Stimulated activated naive CD8-positive, alpha-beta T cell treated with anti-CD3 and anti-CD28 coated beads, Interleukin-15, Interleukin-2, amounts not matched to agents 100 ng/mL and 50 ng/mL, for 24 hours (primary cell): ENCODE results near the gene FBXW7.
A peak's percentile ranks its signal among the peaks of the same experiment; 100 is the strongest.

Source experiments
- H3K27ac Mint-ChIP-seq: one replicate; pipeline ENCODE4 v1.8.0; 2021; ENCODE audit warnings: mild to moderate bottlenecking, mixed read lengths
- H3K27me3 Mint-ChIP-seq: one replicate; pipeline ENCODE4 v1.8.0; 2021; ENCODE audit warnings: mixed read lengths
- H3K36me3 Mint-ChIP-seq: one replicate; pipeline ENCODE4 v1.8.0; 2021; ENCODE audit warnings: low read depth, mixed read lengths
- H3K4me1 Mint-ChIP-seq: one replicate; pipeline ENCODE4 v1.8.0; 2021; ENCODE audit warnings: low read depth, mixed read lengths
- H3K4me3 Mint-ChIP-seq: one replicate; pipeline ENCODE4 v1.8.0; 2021; ENCODE audit warnings: mild to moderate bottlenecking, mixed read lengths
- H3K9me3 Mint-ChIP-seq: one replicate; pipeline ENCODE4 v1.8.0; 2021; ENCODE audit warnings: mixed read lengths

FBXW7 gene

DNA sequence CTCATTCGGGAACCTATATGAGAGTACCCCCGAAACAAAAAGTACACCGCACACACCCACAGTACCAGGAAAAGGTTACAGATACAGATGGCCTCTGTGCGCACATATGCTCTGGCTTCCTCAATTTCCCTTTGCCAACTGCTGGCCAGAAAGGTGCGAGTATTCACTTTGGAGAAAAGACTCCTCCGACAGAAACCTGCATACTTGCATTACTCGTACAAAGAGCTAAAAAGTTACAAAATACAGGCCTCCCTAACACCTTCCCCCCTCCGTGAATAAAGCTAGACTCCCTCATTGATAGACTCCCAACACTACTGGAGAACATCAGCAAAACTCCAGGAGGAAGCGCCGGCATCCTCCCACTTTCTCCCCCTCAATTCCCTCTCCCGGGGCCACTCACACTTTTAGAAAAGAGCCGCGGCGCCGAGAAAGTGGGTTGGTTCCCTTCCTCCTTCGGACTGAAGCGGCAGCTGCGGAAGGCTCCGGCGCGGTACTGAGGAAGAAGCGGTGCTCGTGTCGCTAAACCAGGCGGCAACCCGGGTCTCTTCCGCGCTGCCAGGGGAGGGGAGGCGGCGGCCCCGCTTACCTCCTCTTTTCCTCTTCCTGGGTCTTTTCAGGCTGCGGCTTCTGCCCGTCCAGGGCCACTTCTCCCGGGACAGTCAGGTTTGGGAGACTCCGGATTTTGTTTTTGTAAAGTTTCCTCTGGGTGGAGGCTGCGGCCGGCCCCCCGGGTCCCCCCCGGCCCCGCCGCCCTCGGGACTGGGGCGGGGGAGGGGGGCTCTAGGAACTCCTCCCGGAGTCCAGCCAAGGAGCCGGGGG is 1.1 kb downstream of the FBXW7 start:
- Mint-ChIP-seq H3K27ac (peak overlapping the region; percentile 70), H3K27me3 (no peaks in the 10 kb centered on the region), H3K4me3 (peak overlapping the region; percentile 95), H3K36me3 (peaks cover 38% of the 10 kb centered on the region), H3K4me1 (peaks cover 74% of the 10 kb centered on the region), H3K9me3 (no peaks in the 10 kb centered on the region)

DNA sequence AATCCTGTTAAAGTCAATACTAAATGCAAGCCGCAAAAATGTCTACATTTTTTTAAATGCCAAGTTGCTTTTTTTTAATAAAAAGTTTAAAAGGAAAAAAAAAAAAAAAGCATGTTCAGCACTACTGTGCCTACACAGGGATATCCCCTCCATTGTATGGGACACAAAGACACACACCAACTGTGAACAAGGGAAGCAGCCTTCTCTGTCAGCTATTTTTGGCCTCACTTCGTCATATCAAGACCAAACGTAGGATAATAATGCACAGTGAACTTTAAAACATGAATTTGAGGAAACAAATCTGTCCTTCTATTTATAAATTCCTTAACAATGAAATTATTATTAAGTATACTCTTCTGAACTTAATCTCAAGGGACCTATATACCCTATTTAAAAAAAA is 4.4 kb downstream of the FBXW7 start:
- Mint-ChIP-seq H3K27me3 (no peaks in the 10 kb centered on the region), H3K4me1 (peaks cover 61% of the 10 kb centered on the region)

DNA sequence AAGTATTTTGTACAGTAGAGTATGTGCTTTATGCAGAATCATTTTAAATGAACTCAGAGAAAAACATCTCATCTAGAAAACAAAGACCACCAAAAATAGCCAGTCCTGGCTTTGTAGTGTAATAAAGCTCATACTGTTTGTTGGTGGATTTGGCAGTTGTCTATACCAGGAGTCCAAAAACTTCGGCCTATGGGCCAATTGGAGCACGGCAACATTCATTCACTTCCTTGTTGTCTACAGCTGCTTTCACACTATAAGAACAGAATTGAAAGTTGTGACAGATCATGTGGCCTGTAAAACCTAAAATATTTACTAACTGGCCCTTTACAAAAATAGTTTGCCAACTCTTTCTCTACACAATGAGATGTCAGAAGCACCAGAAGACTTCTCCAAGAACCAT is 5.3 kb downstream of the FBXW7 start:
- Mint-ChIP-seq H3K27me3 (no peaks in the 10 kb centered on the region), H3K36me3 (peaks cover 37% of the 10 kb centered on the region), H3K4me1 (peaks cover 68% of the 10 kb centered on the region), H3K27ac (no peak overlapping the region), H3K9me3 (no peaks in the 10 kb centered on the region), H3K4me3 (no peak overlapping the region)

More for the DNA sequence above, 4.4 kb downstream of the FBXW7 start:
- Mint-ChIP-seq H3K9me3 (no peaks in the 10 kb centered on the region), H3K27ac (no peak overlapping the region), H3K4me3 (no peak overlapping the region), H3K36me3 (peaks cover 37% of the 10 kb centered on the region)

DNA sequence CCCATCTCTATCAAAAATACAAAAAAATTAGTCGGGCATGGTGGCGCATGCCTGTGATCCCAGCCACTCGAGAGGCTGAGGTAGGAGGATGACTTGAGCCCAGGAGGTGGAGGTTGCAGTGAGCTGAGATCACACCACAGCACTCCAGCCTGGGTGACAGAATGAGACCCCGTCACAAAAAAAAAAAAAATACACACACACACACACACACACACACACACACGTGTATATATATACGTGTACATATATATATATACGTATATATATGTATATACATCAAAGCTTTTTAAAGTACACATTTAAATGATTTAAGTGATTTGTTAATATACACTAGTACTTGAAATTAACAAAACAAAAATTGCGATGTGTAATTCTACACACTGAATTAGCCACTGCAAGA is 6.0 kb downstream of the FBXW7 start:
- Mint-ChIP-seq H3K4me3 (no peak overlapping the region), H3K27me3 (no peaks in the 10 kb centered on the region), H3K27ac (no peak overlapping the region), H3K9me3 (no peaks in the 10 kb centered on the region), H3K4me1 (peaks cover 73% of the 10 kb centered on the region), H3K36me3 (peaks cover 37% of the 10 kb centered on the region)

DNA sequence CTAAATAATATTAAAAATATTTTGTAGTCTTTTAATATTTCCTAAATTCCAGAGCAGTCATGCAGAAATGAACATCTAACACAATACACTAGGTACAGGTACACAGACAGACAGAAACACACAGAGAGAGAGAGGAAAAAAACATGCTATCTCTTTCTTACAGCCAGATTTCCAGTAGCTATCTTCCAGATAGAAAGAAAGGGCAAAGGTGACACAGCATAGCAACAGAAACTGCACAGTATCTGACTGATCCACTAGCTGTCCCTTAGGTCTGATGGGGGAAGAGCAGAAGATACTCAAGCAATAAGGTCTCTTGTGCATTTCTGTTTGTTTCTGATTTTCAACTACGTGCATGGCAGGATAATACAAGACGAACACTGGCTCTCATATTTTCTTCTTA is 7.8 kb downstream of the FBXW7 start:
- peaks cover 27% of the 10 kb centered on the region for H3K36me3 Mint-ChIP-seq
- H3K27me3 Mint-ChIP-seq: no peaks in the 10 kb centered on the region
- no peak overlapping the region for H3K4me3 Mint-ChIP-seq
- H3K9me3 Mint-ChIP-seq: no peaks in the 10 kb centered on the region
- peaks cover 77% of the 10 kb centered on the region for H3K4me1 Mint-ChIP-seq
- H3K27ac Mint-ChIP-seq: no peak overlapping the region

DNA sequence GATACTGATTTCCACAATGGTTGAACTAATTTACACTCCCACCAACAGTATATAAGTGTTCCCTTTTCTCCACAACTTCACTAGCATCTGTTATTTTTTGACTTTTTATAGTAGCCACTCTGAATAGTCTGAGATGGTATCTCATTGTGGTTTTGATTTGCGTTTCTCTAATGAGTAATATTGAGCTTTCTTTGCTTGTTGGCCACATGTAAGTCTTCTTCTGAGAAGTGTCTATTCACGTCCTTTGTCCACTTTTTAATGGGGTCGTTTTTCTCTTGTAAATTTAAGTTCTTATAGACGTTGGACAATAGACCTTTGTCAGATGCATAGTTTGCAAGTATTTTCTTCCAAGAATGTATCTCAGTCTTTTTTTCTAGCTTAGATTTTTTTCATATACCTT is 10.0 kb downstream of the FBXW7 start:
- Mint-ChIP-seq H3K4me1 (peaks cover 78% of the 10 kb centered on the region), H3K27me3 (no peaks in the 10 kb centered on the region), H3K9me3 (no peaks in the 10 kb centered on the region), H3K4me3 (no peak overlapping the region), H3K36me3 (peaks cover 24% of the 10 kb centered on the region), H3K27ac (no peak overlapping the region)

DNA sequence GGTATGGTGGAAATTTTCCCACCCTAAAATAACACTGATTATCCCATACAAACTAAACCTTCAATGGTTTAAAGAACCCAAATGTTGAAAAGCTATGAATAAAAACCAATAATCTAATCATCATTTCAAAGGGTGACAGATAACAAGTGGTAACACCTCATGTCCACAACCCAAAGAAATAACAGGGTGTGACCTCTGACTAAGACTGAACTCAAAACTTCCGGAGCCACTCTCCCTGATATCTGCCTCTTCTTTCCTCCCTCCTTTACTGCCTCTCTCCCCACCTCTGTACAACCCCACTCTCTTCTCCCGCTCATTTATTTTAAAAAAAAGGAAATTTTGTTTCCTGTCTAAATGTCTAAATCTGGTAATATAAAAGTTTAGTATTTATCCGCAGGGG is 11.5 kb downstream of the FBXW7 start:
- H3K36me3 Mint-ChIP-seq: peaks cover 31% of the 10 kb centered on the region
- no peak overlapping the region for H3K27ac Mint-ChIP-seq
- no peaks in the 10 kb centered on the region for H3K9me3 Mint-ChIP-seq
- no peak overlapping the region for H3K4me3 Mint-ChIP-seq
- peaks cover 77% of the 10 kb centered on the region for H3K4me1 Mint-ChIP-seq
- H3K27me3 Mint-ChIP-seq: no peaks in the 10 kb centered on the region

DNA sequence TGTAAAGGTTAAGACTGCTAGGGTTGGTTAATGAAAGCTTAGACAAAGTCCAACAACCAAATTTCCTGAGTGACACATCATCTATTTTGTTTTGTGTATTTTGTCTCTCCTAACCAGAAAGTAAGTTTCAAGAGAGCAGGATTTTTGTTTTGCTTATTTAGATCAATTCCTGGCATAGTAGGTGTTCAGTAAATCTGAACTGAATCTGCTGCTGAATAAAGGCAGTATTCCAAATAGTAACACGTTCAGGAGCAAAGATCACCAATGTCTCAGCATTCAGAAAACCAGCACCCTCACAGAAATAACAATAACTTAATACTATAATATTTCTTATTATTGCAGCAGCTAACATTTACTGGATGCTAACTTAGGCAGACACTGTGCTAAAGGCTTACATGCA is 12.2 kb downstream of the FBXW7 start:
- H3K27ac Mint-ChIP-seq: no peak overlapping the region
- H3K4me1 Mint-ChIP-seq: peaks cover 77% of the 10 kb centered on the region
- no peaks in the 10 kb centered on the region for H3K9me3 Mint-ChIP-seq
- H3K4me3 Mint-ChIP-seq: no peak overlapping the region
- no peaks in the 10 kb centered on the region for H3K27me3 Mint-ChIP-seq
- H3K36me3 Mint-ChIP-seq: peaks cover 30% of the 10 kb centered on the region

DNA sequence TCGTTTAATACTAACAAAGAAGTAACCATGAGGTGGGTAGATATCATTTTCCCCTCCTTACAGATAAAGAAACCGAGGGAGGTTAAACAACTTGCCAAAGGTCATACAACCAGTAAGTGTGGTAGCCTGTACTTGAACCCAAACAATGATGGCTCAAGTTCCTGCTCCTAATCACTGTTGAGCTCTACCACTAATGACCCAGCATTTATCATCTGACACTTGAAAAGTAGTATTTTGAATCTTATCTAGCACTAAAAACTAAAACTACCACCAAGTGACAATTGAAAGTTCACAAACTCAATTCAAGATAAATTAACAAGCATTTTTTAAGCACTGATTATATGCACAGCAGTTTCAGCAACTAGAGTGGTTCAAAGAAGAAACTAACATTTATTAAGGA is 13.1 kb downstream of the FBXW7 start:
- Mint-ChIP-seq H3K4me1 (peaks cover 68% of the 10 kb centered on the region), H3K27me3 (no peaks in the 10 kb centered on the region), H3K9me3 (no peaks in the 10 kb centered on the region), H3K36me3 (peaks cover 22% of the 10 kb centered on the region), H3K4me3 (no peak overlapping the region), H3K27ac (peak overlapping the region; percentile 11)

DNA sequence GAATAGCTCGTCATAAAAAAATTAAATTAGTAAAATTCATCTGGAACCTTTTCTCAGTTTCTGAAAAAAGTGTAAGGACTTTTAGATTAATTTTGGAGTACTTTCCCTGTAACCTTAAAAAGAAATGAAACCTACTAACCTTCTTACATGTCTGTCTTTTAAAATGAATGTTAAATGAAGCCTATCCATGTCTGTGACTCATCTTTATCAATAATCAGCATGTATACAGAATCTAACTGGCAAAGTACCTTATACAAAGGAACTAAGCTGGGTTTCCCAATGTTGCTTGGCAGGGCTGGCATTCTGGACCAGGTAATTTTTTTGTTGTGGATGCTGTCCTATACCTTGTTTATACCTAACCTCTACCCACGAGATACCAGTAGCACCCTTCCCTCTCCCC is 13.6 kb downstream of the FBXW7 start:
- H3K4me1 Mint-ChIP-seq: peaks cover 63% of the 10 kb centered on the region
- no peak overlapping the region for H3K27ac Mint-ChIP-seq
- no peak overlapping the region for H3K4me3 Mint-ChIP-seq
- H3K27me3 Mint-ChIP-seq: no peaks in the 10 kb centered on the region
- no peaks in the 10 kb centered on the region for H3K9me3 Mint-ChIP-seq
- peaks cover 22% of the 10 kb centered on the region for H3K36me3 Mint-ChIP-seq

DNA sequence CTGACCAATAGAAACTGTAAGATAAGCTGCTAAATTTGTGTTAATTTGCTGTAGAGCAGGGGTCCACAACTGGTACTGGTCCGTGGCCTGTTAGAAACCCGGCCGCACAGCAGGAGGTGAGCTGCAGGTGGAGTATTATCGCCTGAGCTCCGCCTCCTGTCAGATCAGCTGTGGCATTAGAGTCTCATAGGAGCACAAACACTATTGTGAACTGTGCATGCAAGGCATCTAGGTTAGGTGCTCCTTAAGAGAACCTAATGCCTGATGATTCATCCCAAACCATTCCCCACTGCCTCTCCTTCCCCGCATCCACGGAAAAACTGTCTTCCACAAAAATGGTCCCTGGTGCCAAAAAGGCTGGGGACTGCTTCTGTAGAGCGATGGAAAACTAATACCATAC is 19.7 kb downstream of the FBXW7 start:
- Mint-ChIP-seq H3K4me1 (peaks cover 43% of the 10 kb centered on the region), H3K27ac (no peak overlapping the region), H3K9me3 (no peaks in the 10 kb centered on the region), H3K36me3 (peaks cover 39% of the 10 kb centered on the region), H3K4me3 (no peak overlapping the region), H3K27me3 (no peaks in the 10 kb centered on the region)

DNA sequence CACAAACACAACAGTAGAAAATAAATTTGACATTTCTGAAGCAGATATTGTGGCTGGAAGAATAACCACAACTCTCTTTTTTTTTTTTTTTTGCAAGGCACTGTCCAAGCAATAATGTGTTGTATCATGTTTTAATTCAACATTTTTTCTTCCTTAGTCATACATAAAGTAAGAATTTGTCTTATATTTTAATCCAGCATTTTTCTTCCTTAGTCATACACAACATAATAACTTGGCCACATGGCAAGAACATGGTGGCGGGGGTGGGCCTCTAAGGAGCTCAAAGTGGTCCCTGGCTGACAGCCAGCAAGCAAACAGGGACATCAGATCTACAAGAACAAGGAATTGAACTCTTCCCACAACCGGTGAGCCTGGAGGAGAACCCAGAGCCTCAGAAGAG is 20.2 kb downstream of the FBXW7 start:
- Mint-ChIP-seq H3K27me3 (no peaks in the 10 kb centered on the region), H3K36me3 (peaks cover 34% of the 10 kb centered on the region), H3K9me3 (no peaks in the 10 kb centered on the region), H3K27ac (no peak overlapping the region), H3K4me3 (no peak overlapping the region), H3K4me1 (peaks cover 42% of the 10 kb centered on the region)

DNA sequence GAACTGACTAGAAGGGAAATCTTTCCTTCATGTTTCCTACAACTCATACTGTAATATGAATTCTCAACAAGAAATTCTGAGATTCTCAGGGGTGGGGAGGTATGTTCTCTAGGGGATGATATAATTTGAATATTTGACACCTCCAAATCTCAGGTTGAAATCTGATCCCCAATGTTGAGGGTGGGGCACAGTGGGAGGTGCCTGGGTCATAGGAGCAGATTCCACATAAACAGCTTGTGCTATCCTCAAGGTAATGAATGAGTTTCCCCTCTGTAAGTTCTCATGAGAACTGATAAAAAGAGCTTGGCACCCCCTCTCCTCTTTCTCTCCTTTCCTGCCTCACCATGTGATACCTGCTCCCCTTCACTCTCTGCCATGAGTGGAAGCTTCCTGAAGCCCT is 21.5 kb downstream of the FBXW7 start:
- H3K4me3 Mint-ChIP-seq: no peak overlapping the region
- H3K27me3 Mint-ChIP-seq: no peaks in the 10 kb centered on the region
- peaks cover 23% of the 10 kb centered on the region for H3K36me3 Mint-ChIP-seq
- H3K9me3 Mint-ChIP-seq: no peaks in the 10 kb centered on the region
- H3K27ac Mint-ChIP-seq: no peak overlapping the region
- peaks cover 52% of the 10 kb centered on the region for H3K4me1 Mint-ChIP-seq

DNA sequence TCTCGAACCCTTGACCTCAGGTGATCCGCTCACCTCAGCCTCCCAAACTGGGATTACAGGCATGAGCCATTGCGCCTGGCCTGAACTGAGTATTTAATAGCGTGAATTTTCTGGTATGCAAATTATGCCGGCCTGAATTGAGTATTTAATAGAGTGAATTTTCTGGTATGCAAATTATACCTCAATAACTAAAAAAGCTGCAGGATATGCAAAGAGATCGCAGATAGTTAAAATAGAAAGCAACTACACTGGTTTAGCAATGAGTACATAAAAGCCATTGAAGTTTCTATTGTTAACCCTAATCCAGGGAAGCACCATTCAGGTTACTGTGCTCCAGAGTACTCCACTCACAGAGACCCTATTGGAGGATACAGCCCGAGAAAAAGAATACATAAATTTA is 22.8 kb downstream of the FBXW7 start:
- no peaks in the 10 kb centered on the region for H3K27me3 Mint-ChIP-seq
- H3K4me1 Mint-ChIP-seq: peaks cover 63% of the 10 kb centered on the region
- H3K4me3 Mint-ChIP-seq: no peak overlapping the region
- H3K9me3 Mint-ChIP-seq: no peaks in the 10 kb centered on the region
- no peak overlapping the region for H3K27ac Mint-ChIP-seq
- peaks cover 22% of the 10 kb centered on the region for H3K36me3 Mint-ChIP-seq

DNA sequence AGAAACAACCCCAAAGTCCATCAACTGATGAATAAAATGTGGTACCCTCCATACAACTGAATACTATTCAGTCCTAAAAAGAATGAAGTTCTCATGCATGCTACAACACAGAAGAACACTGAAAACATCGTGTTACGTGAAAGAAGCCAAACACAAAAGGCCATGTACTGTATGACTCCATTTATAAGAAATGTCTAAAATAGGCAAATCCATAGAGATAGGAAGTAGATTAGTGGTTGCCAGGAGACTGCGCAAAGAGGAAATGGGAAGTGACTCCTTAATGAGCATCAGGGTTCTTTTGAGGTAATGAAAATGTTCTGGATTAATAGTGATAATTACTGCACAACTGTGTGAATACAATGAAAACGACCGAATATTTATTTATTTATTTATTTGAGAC is 23.4 kb downstream of the FBXW7 start:
- H3K4me1 Mint-ChIP-seq: peaks cover 63% of the 10 kb centered on the region
- no peaks in the 10 kb centered on the region for H3K9me3 Mint-ChIP-seq
- no peaks in the 10 kb centered on the region for H3K27me3 Mint-ChIP-seq
- H3K4me3 Mint-ChIP-seq: no peak overlapping the region
- H3K36me3 Mint-ChIP-seq: peaks cover 22% of the 10 kb centered on the region
- H3K27ac Mint-ChIP-seq: no peak overlapping the region
